Type B pancreatic cell (in vitro differentiated cells): ENCODE data around the gene ARHGAP6. TPM values are rescaled to one million over a fixed set of nuclear protein-coding genes. Genes with fewer than 3 reads are reported as not detected.

Source experiments
- DNase-seq: peaks from one replicate; pipeline ENCODE4 v3.0.0; 2021; ENCODE audit warnings: mixed read lengths; ENCODE audit not compliant: unreplicated experiment; ENCODE audit errors: extremely low spot score
- H3K27ac Mint-ChIP-seq: 2 replicates; pipeline ENCODE4 v1.8.0; 2021; ENCODE audit warnings: mild to moderate bottlenecking, mixed read lengths
- H3K27me3 Mint-ChIP-seq: 2 replicates; pipeline ENCODE4 v1.8.0; 2021; ENCODE audit warnings: mixed read lengths
- H3K36me3 Mint-ChIP-seq: 2 replicates; pipeline ENCODE4 v1.8.0; 2021; ENCODE audit warnings: mixed read lengths
- H3K4me1 Mint-ChIP-seq: one replicate; pipeline ENCODE4 v1.8.0; 2021; ENCODE audit warnings: mixed read lengths; ENCODE audit not compliant: unreplicated experiment
- H3K4me3 Mint-ChIP-seq: 2 replicates; pipeline ENCODE4 v1.8.0; 2021; ENCODE audit warnings: mild to moderate bottlenecking, mixed read lengths
- H3K9me3 Mint-ChIP-seq: 2 replicates; pipeline ENCODE4 v1.8.0; 2021; ENCODE audit warnings: mixed read lengths
- total RNA-seq: library from RNA; stranded (reverse); gene quantifications from 2 replicates; pipeline ENCODE4 v1.2.1, GENCODE V29; 2021; ENCODE audit warnings: low replicate concordance
- TF ChIP-seq, protein P1 (sequence below): fragments of 200-600 bp; sonication (generic); conservative IDR thresholded peaks from 2 replicates; pipeline ENCODE4 v1.5.0; 2021; ENCODE audit warnings: antibody characterized with exemption, mild to moderate bottlenecking

The ARHGAP6 gene
- total RNA-seq, 1 donor from 2014 or later: 10.1 TPM

DNA sequence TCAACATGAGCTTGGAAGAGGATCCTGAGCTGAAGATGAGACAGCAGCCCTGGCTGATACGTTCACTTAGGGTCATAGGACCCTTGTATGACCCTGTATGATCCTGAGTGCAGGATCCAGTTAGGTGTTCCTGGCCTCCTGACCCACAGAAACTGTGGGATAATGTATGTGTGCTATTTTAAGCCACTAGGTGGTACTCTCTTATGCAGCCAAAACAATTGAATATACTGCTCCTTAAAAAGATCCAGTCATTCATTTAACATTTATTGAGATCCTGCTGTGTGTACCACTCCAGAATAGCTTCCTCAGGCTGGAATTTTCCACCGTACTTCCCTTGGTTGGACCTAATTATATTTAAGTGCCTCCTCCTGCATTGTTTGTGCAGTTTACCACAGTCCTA, 205.4 kb downstream of the ARHGAP6 start:
- H3K36me3 Mint-ChIP-seq: no peaks in the 10 kb centered on the region
- no peaks in the 10 kb centered on the region for H3K4me1 Mint-ChIP-seq
- H3K9me3 Mint-ChIP-seq: peaks cover 5% of the 10 kb centered on the region
- H3K27ac Mint-ChIP-seq: no peak overlapping the region
- H3K27me3 Mint-ChIP-seq: no peaks in the 10 kb centered on the region
- H3K4me3 Mint-ChIP-seq: no peak overlapping the region
- no peak for DNase-seq
- TF ChIP-seq, protein P1, sequence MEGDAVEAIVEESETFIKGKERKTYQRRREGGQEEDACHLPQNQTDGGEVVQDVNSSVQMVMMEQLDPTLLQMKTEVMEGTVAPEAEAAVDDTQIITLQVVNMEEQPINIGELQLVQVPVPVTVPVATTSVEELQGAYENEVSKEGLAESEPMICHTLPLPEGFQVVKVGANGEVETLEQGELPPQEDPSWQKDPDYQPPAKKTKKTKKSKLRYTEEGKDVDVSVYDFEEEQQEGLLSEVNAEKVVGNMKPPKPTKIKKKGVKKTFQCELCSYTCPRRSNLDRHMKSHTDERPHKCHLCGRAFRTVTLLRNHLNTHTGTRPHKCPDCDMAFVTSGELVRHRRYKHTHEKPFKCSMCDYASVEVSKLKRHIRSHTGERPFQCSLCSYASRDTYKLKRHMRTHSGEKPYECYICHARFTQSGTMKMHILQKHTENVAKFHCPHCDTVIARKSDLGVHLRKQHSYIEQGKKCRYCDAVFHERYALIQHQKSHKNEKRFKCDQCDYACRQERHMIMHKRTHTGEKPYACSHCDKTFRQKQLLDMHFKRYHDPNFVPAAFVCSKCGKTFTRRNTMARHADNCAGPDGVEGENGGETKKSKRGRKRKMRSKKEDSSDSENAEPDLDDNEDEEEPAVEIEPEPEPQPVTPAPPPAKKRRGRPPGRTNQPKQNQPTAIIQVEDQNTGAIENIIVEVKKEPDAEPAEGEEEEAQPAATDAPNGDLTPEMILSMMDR: no peak

DNA sequence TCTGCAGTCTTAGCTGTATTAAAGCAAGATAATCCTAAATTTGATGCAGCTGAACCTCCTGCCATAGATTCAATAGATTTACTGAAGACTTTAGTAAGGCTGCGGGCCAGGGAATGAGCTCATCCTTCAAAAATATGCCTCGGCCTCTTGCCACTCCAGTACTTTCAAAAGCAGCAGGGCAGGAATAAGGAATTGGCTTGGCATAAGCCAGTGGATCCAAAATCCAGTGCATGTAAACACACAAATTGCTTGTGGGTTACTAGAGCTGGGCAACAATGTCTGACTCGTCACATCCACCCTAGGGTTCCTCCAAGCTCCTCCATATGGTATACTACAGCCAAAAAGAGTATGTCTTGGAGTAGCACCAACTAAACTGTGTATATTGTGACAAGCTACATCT, 207.6 kb downstream of the ARHGAP6 start:
- no peaks in the 10 kb centered on the region for H3K27me3 Mint-ChIP-seq
- no peaks in the 10 kb centered on the region for H3K36me3 Mint-ChIP-seq
- H3K9me3 Mint-ChIP-seq: peaks cover 5% of the 10 kb centered on the region
- no peak for DNase-seq
- H3K4me3 Mint-ChIP-seq: no peak overlapping the region
- no peaks in the 10 kb centered on the region for H3K4me1 Mint-ChIP-seq
- TF ChIP-seq, protein P1: no peak
- no peak overlapping the region for H3K27ac Mint-ChIP-seq

DNA sequence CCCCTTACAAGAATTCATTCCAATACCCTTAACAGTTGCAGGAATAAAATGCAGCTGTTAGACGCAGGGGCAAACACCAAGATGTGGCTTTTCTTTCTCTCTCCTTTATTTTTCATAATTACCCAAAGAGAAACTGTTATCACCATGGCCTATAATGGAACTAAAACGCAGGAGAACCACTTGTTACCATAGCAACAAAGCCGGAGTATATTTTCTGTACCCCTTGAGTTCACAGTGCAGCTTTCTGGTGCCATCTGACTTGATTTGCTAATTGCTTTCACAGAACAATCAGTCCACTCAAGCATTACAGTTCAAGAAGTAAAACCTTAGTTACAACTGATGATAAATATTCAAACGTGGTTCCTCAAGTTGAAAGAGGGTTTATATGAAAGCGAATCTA, 214.6 kb downstream of the ARHGAP6 start:
- no peak for DNase-seq
- no peak overlapping the region for H3K27ac Mint-ChIP-seq
- H3K9me3 Mint-ChIP-seq: peaks cover 5% of the 10 kb centered on the region
- H3K36me3 Mint-ChIP-seq: no peaks in the 10 kb centered on the region
- H3K4me3 Mint-ChIP-seq: no peak overlapping the region
- TF ChIP-seq, protein P1: no peak
- no peaks in the 10 kb centered on the region for H3K4me1 Mint-ChIP-seq
- H3K27me3 Mint-ChIP-seq: no peaks in the 10 kb centered on the region

DNA sequence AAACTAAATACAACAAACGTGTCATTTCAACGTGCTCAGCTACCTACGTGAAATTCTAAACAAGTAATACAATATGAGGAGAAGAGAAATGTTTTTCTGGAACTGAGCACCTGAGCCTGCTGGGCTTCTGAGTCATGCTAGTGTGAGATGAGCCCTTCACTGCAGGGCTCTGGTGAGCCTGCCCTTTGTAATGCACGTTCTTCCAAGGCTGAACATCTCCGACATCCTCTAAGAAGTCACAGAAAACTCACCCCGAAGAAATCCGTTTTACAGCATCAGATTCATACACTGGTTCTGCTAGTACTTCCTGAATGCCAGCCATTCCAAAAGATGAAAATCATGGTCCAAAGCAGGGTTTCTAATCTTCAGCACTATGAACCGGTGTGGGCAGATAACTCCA, 215.4 kb downstream of the ARHGAP6 start:
- no peak for DNase-seq
- Mint-ChIP-seq H3K4me1 (no peaks in the 10 kb centered on the region), H3K27me3 (no peaks in the 10 kb centered on the region), H3K27ac (no peak overlapping the region), H3K36me3 (no peaks in the 10 kb centered on the region), H3K4me3 (no peak overlapping the region), H3K9me3 (peaks cover 5% of the 10 kb centered on the region)
- TF ChIP-seq, protein P1: no peak

DNA sequence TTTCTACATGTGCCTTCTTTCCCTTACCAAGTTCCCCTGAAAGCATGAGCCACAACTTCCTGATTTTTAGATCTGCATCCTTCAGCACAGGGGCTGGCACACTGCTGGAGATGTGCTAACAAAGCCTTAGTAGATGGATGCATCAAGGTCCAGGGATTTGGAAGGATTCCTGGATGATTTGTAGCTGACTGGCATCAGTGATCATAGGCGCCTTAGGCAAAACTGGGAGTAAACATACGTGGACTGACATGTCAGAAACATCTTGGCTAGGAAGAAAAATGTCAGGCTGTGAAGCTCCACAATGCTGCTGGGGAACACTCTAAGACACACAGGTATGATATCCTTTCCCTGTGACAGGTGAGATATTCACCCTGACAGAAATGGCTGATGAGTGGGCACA, 216.1 kb downstream of the ARHGAP6 start:
- peaks cover 5% of the 10 kb centered on the region for H3K9me3 Mint-ChIP-seq
- no peak overlapping the region for H3K27ac Mint-ChIP-seq
- H3K36me3 Mint-ChIP-seq: no peaks in the 10 kb centered on the region
- no peaks in the 10 kb centered on the region for H3K4me1 Mint-ChIP-seq
- H3K27me3 Mint-ChIP-seq: no peaks in the 10 kb centered on the region
- TF ChIP-seq, protein P1: no peak
- DNase-seq: no peak
- no peak overlapping the region for H3K4me3 Mint-ChIP-seq

GRCh38 chrX:11447418-11447817, 218.3 kb downstream of the ARHGAP6 start:
- Mint-ChIP-seq H3K9me3 (peaks cover 5% of the 10 kb centered on the region), H3K27me3 (no peaks in the 10 kb centered on the region), H3K4me3 (no peak overlapping the region), H3K36me3 (no peaks in the 10 kb centered on the region), H3K27ac (no peak overlapping the region), H3K4me1 (no peaks in the 10 kb centered on the region)
- DNase-seq: no peak
- TF ChIP-seq, protein P1: no peak
